Measurements from ENCODE around the gene RPS6KA2.

The RPS6KA2 gene

DNA sequence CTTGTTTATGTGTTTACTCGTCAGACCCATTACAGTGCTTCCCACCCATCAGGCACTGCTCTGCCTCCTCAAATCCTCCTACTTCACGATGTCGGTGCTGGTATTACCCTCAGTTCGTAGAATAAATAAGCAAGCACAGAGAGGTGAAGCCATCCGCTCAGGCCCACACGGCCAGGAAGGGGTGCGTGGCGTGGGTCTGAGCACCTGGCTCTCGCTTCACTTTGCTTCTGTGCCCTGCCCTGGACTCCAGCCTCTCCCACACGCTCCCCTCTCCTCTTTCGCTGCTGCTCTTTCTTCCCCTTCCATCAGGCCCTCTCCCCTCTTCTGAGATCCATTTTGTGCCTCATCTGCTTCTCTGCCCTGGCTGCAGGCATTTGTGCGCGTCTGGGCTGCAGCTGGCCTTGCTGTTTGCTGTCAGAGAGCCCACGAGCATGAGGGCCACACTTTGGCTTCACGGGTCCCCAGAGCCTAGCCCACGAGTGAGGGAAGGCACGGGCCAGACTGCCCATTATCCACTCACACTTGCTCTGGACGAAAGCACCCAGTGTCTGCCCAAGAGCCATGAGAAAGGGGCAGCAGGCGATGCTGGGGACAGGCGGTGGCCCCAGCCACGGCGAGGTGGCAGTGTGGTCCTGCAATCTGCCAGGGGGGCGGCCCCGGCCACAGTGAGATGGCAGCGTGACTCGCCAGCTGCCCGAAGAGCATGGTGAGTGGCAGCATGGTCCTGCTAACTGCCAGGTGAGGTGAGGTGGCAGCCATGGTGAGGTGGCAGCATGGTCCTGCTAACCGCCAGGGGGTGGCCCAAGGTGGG, 148.1 kb downstream of the RPS6KA2 start:
- no peak for DNase-seq

DNA sequence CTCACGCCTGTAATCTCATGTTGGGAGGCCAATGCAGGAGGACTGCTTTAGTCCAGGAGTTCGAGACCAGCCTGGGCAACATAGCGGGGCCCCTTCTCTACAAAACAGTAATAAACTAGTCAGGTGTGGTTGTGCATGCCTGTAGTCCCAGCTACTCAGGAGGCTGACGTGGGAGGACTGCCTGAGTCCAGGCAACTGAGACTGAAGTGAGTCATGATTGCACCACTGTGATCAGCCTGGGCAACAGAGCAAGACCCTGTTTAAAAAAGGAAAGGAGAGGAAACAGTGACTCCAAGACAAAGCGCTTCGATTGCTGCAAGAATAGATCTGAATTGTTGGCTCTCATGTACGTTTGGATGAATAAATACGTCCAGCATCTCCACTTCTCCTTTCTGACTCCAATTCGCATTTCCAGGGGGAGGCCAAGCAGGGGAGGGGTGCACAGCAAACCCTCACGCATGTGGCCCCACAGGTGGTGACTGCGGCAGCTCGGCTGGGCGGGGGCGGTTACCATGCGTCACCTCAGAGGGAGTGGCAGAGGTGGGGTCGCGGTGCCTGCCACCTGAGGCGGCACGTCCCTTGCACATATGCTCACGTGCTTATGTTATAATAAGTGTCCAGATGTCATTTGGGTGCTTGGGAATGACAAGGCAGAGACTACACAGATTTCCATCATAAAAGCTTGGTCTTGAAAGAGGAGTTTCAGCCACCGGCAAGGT, 149.2 kb downstream of the RPS6KA2 start:
- no peak for DNase-seq

DNA sequence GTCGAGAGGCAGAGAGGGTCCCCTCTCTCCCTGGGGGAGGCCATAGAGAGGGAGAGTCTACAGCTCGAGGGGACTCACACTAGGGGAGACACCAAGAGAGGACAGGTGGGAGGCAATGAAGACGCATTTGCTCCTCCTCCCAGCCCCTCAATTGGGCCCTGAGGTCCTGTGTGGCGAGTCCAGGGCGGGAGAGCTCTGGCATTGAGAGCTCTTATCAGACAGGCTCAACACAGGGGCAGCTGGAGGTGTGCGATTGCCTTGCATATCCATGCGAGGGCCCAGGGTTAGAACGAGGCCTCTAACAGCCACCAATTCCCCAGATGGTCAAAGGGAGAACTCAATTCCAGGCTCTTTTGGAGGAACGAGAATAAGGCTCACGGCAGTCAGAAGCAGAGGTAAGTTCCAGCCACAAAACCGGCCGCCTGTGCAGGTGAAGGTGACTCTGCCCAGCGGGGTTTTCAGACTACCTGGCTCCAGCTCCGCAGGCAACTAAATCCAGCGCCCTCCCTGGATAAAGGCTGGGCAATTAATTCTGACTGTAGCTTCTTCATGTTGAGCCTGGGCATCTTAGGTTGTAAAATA, 150.3 kb downstream of the RPS6KA2 start:
- no peak for DNase-seq

DNA sequence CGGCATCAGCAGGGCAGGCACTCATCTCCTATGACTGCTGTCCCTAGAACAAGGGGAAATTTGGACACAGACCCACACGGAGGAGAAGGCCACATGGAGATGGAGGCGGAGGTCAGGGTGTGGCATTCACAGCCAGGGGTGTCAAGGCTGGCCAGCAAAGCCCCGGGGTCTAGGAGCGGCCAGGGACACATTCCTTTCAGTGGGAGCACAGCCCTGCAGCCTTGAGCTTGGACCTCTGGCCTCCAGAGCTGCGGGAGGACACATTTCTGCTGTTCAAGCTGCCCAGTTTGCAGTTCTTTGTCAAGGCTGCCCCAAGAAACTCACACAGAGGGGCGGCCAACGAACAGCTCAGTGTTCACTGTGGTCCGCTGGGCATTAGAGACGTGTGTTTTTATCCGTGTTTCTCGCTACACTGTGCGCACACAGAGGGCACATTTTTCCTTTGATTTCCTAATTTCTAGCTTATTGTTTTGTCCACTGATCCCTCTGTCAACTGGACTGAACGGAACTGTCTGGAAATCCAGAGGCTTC, 150.9 kb downstream of the RPS6KA2 start:
- DNase-seq: no peak

DNA sequence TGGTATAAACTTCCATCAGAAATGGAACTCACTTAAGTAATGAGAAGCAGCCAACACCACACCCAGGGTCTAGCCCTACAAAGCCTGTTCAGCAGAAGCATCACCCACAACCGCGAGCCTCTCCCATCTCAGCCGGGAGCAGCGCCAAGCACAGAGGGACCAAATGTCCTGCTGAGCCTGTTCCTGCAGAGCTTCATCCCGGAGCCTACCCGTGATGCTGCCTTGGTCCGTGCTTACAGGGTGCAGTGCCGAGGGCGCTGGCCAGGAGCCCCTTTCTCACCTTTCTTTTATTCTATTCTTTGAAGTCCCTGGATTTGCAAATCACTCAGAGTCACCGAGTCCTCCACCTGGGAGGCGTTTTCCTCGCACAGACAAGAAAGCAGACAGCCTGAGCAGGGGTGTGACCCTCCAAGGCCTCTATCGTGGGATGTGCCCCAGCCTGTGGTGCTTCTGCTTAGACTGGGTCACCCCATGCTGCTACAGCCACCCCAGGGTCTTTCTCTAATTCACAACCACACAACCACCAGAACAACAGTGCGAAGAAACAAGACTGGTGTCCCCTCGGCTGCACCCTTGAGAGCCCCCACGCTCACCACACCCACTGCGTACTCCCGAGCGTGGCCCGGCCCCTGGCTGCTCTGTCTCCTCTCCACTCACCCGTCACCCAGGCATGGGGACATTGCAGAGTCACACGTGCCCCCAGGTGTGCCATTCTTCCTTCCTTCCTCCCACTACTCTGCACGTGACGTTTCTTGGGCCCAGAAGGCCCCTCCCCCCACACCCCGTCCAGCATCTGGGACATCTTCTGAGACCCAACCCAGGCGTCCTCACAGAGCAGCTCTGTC, 152.1 kb downstream of the RPS6KA2 start:
- DNase-seq: no peak

DNA sequence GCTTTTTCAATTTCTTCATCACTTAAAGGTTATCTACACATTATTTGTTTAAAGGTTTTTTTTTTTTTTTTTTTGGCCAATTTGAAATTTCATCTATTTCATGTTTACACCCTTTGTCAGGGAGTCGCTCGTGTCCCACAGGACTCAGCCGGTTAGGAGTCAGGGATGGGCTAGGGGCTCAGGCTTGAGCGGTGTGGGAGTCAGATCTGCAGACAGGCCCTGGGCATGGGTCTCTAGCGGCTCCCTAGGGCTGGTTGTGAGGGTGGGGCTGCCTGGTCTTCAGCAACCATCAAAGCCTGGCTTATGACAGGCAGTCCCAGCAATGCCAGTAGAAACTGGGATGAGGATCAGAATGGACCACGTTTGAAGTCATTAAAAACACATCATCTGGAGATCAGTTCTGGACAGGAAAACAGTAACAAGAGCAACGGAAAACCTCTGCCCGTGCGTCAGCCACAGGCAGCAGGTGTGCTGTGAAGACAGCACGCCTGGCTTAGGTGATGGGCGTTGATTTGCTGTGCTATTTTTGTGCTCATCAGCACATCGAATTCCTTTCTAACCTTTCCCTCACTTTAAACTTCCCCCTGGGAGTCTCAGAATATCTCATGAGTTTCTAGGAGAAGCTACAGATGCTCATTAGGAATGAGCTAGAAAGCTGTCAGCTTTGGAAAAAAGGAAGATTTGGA, 153.0 kb downstream of the RPS6KA2 start:
- no peak for DNase-seq

DNA sequence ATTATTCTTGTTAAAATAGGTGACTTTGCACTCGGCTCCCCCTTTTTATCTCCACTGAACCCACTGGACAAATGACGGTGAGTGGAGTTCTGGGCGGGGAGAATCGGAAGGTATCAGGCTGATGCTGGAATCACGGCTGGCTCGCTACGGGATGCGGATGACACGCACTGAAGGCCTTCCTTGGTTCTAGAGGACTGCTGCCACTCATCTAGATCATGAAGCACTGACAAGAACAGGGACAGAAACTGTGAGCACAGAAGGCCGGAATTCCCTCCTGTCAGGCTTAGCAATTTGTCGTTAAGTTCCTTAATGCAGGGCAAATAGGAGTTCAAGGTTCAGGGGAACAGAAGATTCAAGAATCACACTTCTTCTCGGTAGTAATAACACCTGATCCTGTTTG, 154.4 kb downstream of the RPS6KA2 start:
- DNase-seq: no peak

DNA sequence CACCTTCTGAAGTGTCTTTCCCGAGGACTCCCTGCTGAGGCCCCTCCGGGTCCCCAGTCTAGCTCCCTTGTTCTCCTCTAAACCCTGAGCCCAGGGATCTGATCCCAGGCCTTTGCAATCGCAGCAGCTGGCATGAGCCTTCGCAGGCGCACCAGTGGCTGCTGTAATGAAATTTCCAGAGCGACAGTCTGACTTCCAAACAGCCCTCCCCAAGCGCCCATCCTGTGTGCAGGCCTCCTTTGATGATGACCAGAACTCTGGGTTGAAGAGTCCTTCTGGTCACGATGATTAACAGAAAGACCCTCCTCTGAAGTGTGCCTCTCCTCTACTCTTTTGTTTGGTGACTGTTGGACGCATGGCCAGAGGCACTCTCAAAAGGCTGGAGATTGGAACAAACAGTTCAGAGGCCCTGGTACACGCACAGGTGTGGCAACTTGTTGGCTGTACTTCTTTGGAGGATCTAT, 155.2 kb downstream of the RPS6KA2 start:
- DNase-seq: no peak

DNA sequence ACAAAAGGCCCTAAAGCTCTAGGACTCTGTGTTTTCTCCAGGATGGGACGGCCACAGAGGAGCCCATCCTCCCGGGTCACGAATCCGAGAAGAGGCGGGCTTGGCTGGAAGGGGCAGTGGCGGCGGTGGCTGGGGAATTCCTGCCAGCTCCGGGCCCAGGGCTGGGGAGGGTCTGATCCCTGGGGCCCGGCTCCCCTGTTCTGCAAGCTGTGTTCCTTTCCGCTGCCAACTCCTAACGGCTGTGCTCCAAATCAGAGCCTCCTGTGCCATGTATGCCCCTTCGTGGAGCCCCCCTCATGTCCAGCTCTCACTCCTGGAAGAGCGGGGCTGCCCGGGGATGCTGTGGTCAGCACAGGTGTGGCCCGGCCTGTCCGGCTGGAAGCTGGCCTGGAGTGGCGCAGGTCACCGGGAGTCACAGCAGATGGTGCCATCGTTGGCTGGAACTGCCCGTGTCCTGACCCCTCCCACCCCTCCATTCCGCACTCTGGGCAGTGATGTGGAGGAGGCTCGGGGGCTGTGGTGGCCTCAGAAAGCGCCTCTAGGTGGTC, 156.1 kb downstream of the RPS6KA2 start:
- DNase-seq: no peak

DNA sequence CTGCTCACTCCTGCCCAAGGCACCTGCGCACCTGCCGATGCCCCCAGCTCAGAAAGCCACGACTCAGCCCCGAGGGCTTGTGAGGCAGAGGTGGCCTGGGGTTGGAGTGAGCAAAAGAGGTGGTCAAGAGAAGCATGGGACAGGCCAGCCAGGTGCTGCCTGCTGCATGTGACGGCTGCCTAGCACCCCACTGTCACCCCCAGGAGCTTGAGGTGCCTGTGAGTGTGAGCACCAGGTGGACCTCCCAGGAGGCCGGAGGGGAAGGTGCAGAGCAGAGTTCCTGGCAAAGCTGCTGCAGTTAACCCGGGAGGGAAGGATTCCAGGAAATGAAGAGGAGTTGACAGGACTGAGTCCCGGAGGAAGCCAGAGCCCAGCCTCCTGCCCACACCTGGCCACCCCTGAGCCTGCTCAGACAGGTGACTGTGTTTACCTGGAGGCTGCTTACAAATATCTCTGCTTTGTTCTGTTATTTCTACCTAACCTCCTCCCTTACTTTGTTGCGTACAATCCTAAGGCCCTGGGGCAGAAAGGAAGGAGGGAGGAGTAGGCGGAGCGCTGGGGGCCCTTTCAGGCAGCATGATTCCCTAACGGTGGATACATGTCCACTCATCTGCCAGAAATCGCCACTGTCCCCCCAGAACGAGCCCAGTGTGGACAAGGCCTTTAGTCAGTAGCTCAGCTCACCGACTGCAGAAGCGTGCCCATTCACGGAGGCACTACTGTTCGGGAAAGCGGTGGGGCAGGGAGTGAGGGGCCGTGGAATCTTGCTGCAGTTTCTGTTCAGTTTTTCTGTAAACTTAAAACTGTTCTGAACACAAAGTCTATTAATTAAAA, 156.8 kb downstream of the RPS6KA2 start:
- DNase-seq: no peak

DNA sequence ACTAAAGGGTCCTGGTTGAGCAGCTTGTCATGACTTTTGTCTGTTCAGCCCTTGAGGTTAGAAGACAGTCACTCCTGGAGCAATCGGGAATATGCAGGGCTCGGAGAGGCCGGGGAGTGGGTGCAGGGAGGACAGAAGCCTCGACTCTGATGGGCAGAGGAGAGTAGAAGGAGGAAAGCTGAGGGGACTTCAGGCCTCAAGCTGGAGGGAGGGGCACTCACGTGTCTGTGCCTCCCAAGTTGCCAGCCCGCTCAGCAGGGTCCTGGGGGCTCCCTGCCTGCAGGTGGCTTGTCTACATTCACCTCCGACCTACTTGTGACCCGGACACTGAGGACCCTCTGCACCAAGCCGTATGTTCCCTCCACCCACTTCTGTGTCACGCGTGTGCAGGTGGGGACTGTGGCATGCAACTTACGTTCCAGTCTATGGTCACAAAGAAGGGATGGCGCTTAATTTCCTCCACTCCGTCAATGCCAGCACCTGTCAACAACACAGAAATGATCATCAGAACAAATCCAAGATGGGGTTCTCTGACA, 157.6 kb downstream of the RPS6KA2 start:
- DNase-seq: no peak

DNA sequence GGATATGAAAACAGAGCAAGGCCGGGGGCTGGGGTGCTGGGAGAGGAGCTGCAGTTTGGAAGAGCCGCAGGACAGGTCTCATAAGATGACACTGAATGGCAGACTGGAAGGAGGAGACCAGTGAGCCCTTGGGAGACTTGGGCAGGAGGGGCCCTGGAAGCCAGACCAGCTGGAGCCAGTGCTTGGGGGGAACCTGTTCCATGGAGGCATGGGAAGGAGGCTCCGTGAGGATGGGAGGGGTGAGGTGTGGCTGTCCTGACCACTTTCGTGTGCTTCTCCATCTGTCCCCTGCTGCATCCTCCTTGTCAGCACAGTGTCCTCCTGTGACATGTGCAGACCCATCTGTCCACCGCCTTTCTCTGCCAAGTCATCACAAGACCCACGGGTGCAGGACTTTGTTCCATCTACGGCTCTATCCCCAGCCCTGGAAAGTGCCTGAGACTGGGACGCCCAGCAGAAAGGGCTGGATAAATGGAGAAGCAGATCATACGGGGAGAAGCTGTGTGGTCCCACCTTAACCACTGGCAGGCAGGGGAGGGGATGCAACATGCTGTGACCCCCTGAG, 159.5 kb downstream of the RPS6KA2 start:
- DNase-seq: no peak

DNA sequence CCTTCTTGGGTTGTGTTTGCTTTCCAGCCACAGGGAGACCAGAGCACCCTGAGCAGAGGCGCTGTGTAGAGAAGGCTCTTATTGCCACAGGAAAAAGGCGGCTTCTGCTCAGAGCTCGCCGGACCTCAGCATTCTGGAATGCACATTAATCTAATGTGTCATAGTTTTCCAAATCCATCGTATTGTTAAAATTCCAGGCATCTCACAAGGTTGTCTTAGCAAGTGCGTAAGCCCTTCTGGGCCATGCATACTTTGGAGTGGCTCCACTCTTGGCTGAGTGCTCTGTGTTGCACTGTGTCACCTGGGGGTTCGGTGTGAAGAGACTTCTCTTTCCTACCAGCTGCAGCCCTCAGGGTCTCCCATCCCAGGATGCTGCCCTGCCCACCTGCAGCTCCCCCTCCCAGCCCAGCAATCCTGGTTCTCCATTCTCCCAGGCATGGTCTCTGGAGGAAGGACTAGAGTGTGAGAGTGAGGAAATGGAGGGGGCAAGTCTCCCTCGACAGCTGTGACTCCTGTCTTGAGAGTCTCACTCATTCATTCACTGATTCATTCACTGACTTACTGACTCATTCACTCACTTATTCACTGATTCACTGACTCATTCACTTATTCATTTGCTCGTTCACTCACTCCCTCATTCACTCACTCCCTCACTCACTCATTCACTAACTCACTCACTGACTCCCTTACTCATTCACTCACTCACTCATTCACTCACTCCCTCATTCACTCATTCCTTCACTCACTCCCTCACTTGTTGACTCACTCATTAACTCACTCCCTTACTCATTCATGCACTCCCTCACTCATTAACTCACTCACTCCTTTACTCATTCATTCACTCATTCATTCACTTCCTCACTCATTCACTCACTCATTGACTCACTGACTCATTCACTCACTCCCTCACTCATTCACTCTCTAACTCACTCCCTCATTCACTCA, 160.6 kb downstream of the RPS6KA2 start:
- no peak for DNase-seq

DNA sequence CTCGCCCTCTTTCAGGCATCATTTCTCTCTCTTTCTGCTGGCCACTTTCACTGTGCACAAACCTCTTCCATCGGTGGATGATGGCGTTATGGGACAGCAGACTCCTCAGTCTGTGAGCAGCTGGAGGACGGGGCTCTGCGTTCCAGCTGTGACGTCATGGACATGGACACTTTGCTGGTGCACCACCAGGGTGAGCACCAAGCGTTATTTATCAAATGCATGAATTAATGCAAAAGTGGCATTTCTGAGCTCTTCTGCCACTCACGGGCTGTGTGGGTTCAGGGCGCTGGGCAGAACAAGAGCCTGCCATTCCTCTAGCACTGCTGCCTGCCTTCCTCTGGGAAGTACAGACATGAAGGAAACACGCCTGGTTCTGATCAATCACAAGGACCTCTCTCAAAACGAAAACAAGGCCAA, 161.4 kb downstream of the RPS6KA2 start:
- DNase-seq: no peak

DNA sequence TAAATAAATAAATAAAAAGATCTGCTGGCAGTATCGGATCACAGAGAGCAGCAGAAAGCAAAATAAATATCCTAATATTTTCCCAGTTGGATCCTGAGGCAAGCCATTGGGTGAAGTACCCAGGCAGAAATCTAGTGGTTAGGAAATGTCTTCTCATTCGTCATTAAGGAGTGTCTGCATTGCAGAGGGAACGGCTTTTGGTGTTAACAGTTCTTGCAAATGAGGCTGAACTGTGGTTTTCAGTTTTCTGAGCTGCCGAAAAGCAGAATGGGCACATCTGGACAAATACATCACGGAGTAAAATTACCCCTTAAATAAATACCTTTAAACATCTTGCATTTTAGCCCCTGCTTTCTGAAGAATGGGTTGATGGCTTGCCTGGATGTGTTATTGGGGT, 162.1 kb downstream of the RPS6KA2 start:
- DNase-seq: no peak

DNA sequence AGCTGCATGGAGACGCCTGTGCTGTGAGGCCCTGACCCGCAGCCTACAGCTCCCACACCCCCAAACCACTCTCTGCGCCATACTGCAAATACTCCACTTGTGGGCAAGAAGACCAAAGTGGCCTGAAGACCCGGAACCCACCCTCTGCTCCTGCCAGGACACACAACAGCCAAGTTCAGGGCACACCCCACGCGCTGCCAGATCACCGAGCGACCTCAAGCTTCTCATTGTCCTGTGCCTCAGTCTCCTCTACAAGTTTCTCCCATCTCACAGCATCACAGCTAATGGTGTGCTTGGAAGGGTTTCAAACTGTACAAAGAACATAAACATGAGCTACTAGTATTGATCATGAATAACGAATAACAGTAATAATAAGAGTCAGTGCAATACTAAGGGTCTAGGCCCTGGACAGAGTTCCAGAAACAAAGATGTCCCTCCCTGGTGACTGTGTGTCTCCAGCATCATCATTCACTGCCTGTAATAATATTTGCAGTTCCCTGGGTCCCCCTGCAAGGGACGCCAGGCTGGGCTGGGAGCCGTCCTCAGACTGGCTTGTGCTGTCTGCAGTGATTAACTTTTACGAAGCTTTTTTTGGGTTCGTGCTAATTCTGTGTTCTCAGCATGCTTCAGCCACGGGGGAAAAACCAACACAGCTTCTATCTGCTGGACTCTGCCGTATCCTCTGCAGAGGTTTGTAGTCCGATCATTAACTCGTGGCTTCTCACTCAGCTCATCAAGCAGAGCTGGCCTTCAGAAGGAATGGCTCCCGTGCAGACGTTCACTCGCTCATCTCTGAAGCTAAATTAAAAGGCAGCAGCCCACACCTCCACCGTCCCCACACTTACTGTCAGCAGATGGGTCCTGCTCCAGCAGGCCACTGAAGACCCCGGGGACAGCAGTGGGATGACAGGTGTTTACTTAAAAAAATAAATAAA, 162.7 kb downstream of the RPS6KA2 start:
- DNase-seq: no peak

DNA sequence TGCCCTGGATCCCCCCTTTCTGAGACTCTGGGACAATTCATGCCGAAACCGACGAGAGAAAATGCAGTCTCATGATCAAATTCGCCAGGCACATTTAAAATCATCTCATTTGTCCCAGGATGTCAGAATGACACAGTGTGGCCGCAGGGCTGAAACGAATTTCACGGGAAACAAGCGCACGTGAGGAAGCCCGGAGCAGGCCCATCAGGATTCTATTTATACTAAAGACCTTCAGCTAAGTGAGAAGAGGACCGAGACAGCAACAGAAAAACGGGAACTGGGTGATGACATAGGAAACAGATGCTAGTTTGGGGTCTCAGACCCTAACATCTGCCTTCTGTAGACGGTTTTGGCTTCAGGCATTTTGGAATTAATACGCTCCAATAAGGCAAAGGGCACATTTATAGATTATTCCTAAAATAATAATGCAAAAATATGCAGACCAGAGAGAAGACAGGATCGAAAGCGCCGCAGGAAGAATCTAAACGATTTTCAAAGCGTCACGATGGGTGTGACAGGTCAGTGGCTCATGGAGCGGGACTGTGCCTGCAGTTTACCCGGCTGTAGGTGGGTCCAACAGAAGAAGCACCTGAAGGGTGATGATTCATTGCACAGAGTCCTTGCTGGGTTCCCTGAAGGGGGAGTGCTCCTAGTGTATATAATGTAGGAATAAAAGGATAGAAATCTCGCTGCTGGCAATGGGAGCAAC, 163.5 kb downstream of the RPS6KA2 start:
- DNase-seq: no peak

All from eye (tissue), 1 donor.